HS-27A (cell line): Measurements from ENCODE around the gene CNTN4.
"Not testable (repeated sequence)": the region's sequence is repeated elsewhere in the genome, so short reads cannot be mapped to it uniquely, and the experiment has no call there.

Experiments used
- DNase-seq: peaks from one replicate; pipeline ENCODE4 v3.0.0-alpha.2; 2012; ENCODE audit warnings: low read depth, missing footprints

The CNTN4 gene

GRCh38 chr3:2098398-2099027 is at the start of gene CNTN4:
CNTN4 (plus strand) TSS chr3:2098866.
- no peak for DNase-seq

- DNase-seq: no peak
These were observed 37.3 kb upstream of the CNTN4 start for GRCh38 chr3:2061360-2061759.

GRCh38 chr3:2071531-2071930 is 27.1 kb upstream of the CNTN4 start:
- DNase-seq: no peak

GRCh38 chr3:2078821-2079220 is 19.8 kb upstream of the CNTN4 start:
- no peak for DNase-seq

- DNase-seq: no peak
These were observed 15.7 kb upstream of the CNTN4 start for GRCh38 chr3:2082871-2083480.

- DNase-seq: not testable (repeated sequence)
These were observed 15.1 kb upstream of the CNTN4 start for GRCh38 chr3:2083558-2083957.

GRCh38 chr3:2090095-2090911 is 8.4 kb upstream of the CNTN4 start:
- no peak for DNase-seq

GRCh38 chr3:2092758-2093157 is 5.9 kb upstream of the CNTN4 start:
- no peak for DNase-seq

GRCh38 chr3:2094941-2095340 is 3.7 kb upstream of the CNTN4 start:
- DNase-seq: no peak

- no peak for DNase-seq
These were observed 2.5 kb upstream of the CNTN4 start for GRCh38 chr3:2096216-2096615.

GRCh38 chr3:2097641-2098191 is 950 bp upstream of the CNTN4 start:
- no peak for DNase-seq

GRCh38 chr3:2099028-2099671 is 484 bp downstream of the CNTN4 start:
- no peak for DNase-seq

GRCh38 chr3:2099779-2100191 is 1.1 kb downstream of the CNTN4 start:
- DNase-seq: no peak

- DNase-seq: no peak
These were observed 7.8 kb downstream of the CNTN4 start for GRCh38 chr3:2106438-2106837.

- DNase-seq: no peak
These were observed 12.0 kb downstream of the CNTN4 start for GRCh38 chr3:2110597-2111117.

GRCh38 chr3:2114617-2115275 is 16.1 kb downstream of the CNTN4 start:
- DNase-seq: no peak

GRCh38 chr3:2130726-2131125 is 32.1 kb downstream of the CNTN4 start:
- DNase-seq: no peak

GRCh38 chr3:2133146-2133545 is 34.5 kb downstream of the CNTN4 start:
- DNase-seq: no peak

GRCh38 chr3:2137651-2138050 is 39.0 kb downstream of the CNTN4 start:
- no peak for DNase-seq

- DNase-seq: no peak
These were observed 42.8 kb downstream of the CNTN4 start for GRCh38 chr3:2141482-2141881.

GRCh38 chr3:2148561-2149340 is 50.1 kb downstream of the CNTN4 start:
- no peak for DNase-seq
